K562 (cell line): ENCODE data around the gene CAMSAP2. TPM values are rescaled to one million over a fixed set of nuclear protein-coding genes. Genes with fewer than 3 reads are reported as not detected.

ENCODE experiments used
- ATAC-seq: fragments of 200-7000 bp; cut with Tn5 transposase; 3 replicates; pipeline ENCODE4 v1.9.1; 2020; ENCODE audit warnings: moderate library complexity
- BruUV-seq: library from RNA; stranded (reverse); fragments of 400-500 nt; replicated peaks from 2 replicates; lab custom pipeline; 2021; lab: Mats Ljungman, UMichigan
- CTCF ChIA-PET: fragments of 300-600 bp; formaldehyde crosslinking; extraction: SDS; loops from one replicate; lab custom pipeline; 2021; ENCODE audit warnings: low intra/inter-chr PET ratio; lab: Yijun Ruan, JAX
- POLR2A ChIA-PET: fragments of 300-600, 350-650 bp; sonication (Branson Sonifier 250); formaldehyde crosslinking; extraction: SDS; loops from one replicate; lab custom pipeline; 2021; ENCODE audit warnings: antibody characterized with exemption, inconsistent platforms; lab: Yijun Ruan, JAX
- DNase-seq, 4 experiments: peaks; one replicate each; pipeline versions ENCODE4 v3.0.0 to v3.0.0-alpha.2; 2011 to 2018; ENCODE audit warnings: low spot score in 3 of 4, mixed read lengths in 3 of 4; ENCODE audit errors: extremely low read depth in 1 of 4
- FAIRE-seq: peaks from 2 replicates; lab custom pipeline; 2011; peaks lifted over from hg19 to GRCh38; lab: Jason Lieb, UNC
- H2AFZ ChIP-seq: 2 replicates; pipeline ENCODE4 v1.6.0; 2011; ENCODE audit warnings: low read depth, low read length, control low read depth, inconsistent platforms
- H3K27ac ChIP-seq: fragments of 200-600 bp; 3 replicates; pipeline ENCODE4 v1.8.0; 2011; ENCODE audit warnings: low read depth, mild to moderate bottlenecking, control low read depth, inconsistent platforms, low read length, moderate library complexity, mixed read lengths; ENCODE audit errors: extremely low read depth
- H3K27me3 ChIP-seq, 2 experiments: fragments of 300-600 bp in 1 of 2; 2 replicates in 1 of 2; 3 replicates in 1 of 2; pipeline versions ENCODE4 v1.6.0 to v1.8.0; 2011; ENCODE audit warnings: inconsistent platforms in 2 of 2, low read length in 2 of 2, mild to moderate bottlenecking in 1 of 2, mixed read lengths in 1 of 2, moderate library complexity in 1 of 2; ENCODE audit not compliant: control insufficient read depth in 2 of 2, insufficient read depth in 2 of 2
- H3K36me3 ChIP-seq: fragments of 300-600 bp; 3 replicates; pipeline ENCODE4 v1.8.0; 2011; ENCODE audit warnings: mild to moderate bottlenecking, low read length, inconsistent platforms; ENCODE audit not compliant: control insufficient read depth, insufficient read depth
- H3K4me1 ChIP-seq, 2 experiments: fragments of 200-600 bp in 1 of 2; replicated peaks in 1 of 2; 2 replicates in 1 of 2; 3 replicates in 1 of 2; pipeline versions ENCODE4 v1.5.1 to v1.8.0; 2011; ENCODE audit warnings: inconsistent platforms in 2 of 2, low read length in 2 of 2, mild to moderate bottlenecking in 1 of 2, mixed read lengths in 1 of 2, moderate library complexity in 1 of 2; ENCODE audit not compliant: control insufficient read depth in 2 of 2, insufficient read depth in 2 of 2
- H3K4me2 ChIP-seq: 2 replicates; pipeline ENCODE4 v1.6.1; 2011; ENCODE audit warnings: low read length, control low read depth, inconsistent platforms, mixed read lengths; ENCODE audit not compliant: insufficient read depth
- H3K4me3 ChIP-seq: fragments of 200-600 bp; sonication (generic), shearing (Covaris generic); 2 replicates; pipeline ENCODE4 v1.5.1; 2016; ENCODE audit warnings: control low read depth, inconsistent platforms
- H3K79me2 ChIP-seq: fragments of 200-600 bp; 3 replicates; pipeline ENCODE4 v1.8.0; 2011; ENCODE audit warnings: low read length, inconsistent platforms; ENCODE audit not compliant: control insufficient read depth, insufficient read depth
- H3K9ac ChIP-seq, 2 experiments: 2 replicates each; pipeline versions ENCODE4 v1.6.0 to v1.6.1; 2011; ENCODE audit warnings: low read depth in 2 of 2, low read length in 2 of 2, control low read depth in 1 of 2, inconsistent platforms in 1 of 2, mild to moderate bottlenecking in 1 of 2, mixed read lengths in 1 of 2; ENCODE audit not compliant: insufficient read depth in 1 of 2
- H3K9me1 ChIP-seq: one replicate; pipeline ENCODE4 v1.6.0; 2011; ENCODE audit warnings: inconsistent platforms, mild to moderate bottlenecking, low read length, moderate library complexity; ENCODE audit not compliant: control insufficient read depth, insufficient read depth
- H3K9me3 ChIP-seq: replicated peaks from 2 replicates; pipeline ENCODE4 v1.5.1; 2011; ENCODE audit warnings: low read depth, low read length, inconsistent platforms; ENCODE audit not compliant: control insufficient read depth, insufficient read depth
- H4K20me1 ChIP-seq: replicated peaks from 2 replicates; pipeline ENCODE4 v1.6.1; 2011; ENCODE audit warnings: low read length, inconsistent platforms, mixed read lengths; ENCODE audit not compliant: control insufficient read depth, insufficient read depth
- FOXA1 ChIP-seq: fragments of 450-650 bp; IDR thresholded peaks from 2 replicates; pipeline ENCODE4 v1.6.1; 2016; ENCODE audit warnings: mild to moderate bottlenecking, borderline replicate concordance
- MCM2 ChIP-seq: fragments of 450-650 bp; IDR thresholded peaks from 2 replicates; pipeline ENCODE4 v1.6.1; 2017; ENCODE audit warnings: low read depth, mild to moderate bottlenecking
- YBX1 ChIP-seq: fragments of 450-650 bp; IDR thresholded peaks from 2 replicates; pipeline ENCODE4 v1.7.1; 2016; ENCODE audit warnings: mild to moderate bottlenecking
- ZNF263 ChIP-seq: sonication (generic); formaldehyde crosslinking; IDR thresholded peaks from 2 replicates; pipeline ENCODE4 v1.8.0; 2022; ENCODE audit warnings: mild to moderate bottlenecking, missing genetic modification reagents, borderline replicate concordance
- WGBS: fragments of 100-300 bp; shearing (Covaris generic); methylation state at CpG from one replicate; pipeline ENCODE4 v1.1.6; 2016; ENCODE audit warnings: low coverage, mixed read lengths; ENCODE audit not compliant: insufficient coverage; ENCODE audit errors: missing lambda C conversion rate; 5-methylcytosine and 5-hydroxymethylcytosine counted together
- in situ Hi-C: fragments of 300-500 bp; cut with MboI; formaldehyde crosslinking; loops from 4 replicates; pipeline ENCODE4 v1.15.0; 2018; ENCODE audit warnings: inconsistent platforms, mixed read lengths
- intact Hi-C: fragments of 100-400 bp; cut with micrococcal nuclease; formaldehyde crosslinking; loops from 2 replicates; pipeline ENCODE4 v1.14.2; 2022
- polyA plus RNA-seq, 8 experiments: library from polyadenylated mRNA; depleted of rRNA in 4 of 8; stranded (reverse) in 5 of 8; unstranded in 3 of 8; fragments of >200 nt; fragmentation: Nextera tagmentation in 2 of 8; fragmentation: Illumina TruSeq in 1 of 8; extraction: Ambion mirVana in 2 of 8; extraction: Trizol in 1 of 8; gene quantifications; 2 replicates each; pipeline versions ENCODE4 v1.2.1 to v1.2.3, GENCODE V29; 2011 to 2014; ENCODE audit warnings: inconsistent platforms in 1 of 8, missing spikeins in 1 of 8
- total RNA-seq, 7 experiments: library from RNA; depleted of rRNA in 6 of 7; stranded (reverse); fragments of >200 nt in 6 of 7; fragmentation: Illumina TruSeq in 2 of 7; extraction: Trizol in 2 of 7; gene quantifications; 2 replicates each; pipeline versions ENCODE4 v1.2.1 to v1.2.3, GENCODE V29; 2011 to 2021; ENCODE audit warnings: low replicate concordance in 1 of 7
- TF ChIP-seq, protein P1 (sequence below): fragments of 250-450 bp; sonication (Bioruptor Pico); IDR thresholded peaks from 2 replicates; pipeline ENCODE4 v1.8.0; 2022; ENCODE audit warnings: moderate library complexity, mild to moderate bottlenecking, inconsistent platforms

CAMSAP2 gene
- total and polyA plus RNA-seq, 9 of the 15 experiments (the other 6 are each of a cell fraction or from before 2014, with no cell fraction given), result 1.4 to 7.5 (median 2.7) TPM

DNA sequence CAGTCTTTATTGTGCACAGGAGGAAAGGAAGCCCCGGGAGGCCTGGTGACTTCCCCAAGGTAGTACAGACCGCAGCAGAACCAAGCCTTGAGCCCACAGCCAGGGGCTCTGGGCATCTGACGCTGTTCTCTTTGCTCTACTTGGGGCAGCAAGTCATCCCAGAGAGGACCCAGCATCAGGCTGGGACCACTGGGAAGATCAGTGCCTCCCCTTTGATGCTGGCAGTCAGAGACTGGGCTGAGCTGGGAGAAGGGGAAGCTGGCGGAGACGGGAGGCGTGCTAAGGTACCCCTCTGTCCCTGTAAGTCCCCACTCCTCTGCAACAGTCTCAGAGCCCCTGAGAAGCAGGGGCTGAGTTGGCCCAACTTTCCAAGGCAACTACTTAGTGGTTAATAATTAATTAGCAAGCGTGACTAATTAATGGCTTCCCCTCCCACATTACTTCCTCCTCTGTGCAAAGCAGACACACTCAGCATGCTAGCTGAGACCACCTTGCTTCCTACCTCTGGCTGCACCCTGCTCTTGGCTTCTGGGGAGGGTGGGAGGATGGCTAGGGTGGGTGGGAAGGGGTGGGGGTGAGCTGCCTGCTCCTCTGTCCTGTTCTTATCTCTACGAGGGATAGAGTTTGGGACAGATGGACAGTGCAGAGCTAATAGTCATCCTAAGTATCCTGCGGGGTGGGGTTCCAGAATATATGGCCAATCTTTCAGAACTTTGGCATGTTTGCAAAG lies 157.3 kb downstream of the CAMSAP2 start:
- H3K27me3 ChIP-seq, result peaks cover 58 to 88% of the 10 kb centered on the region in 2 experiments
- no peaks in the 10 kb centered on the region for H3K9me3 ChIP-seq
- H4K20me1 ChIP-seq, result peaks cover 24% of the 10 kb centered on the region; the same call in 1 of the 2 replicates
- TF ChIP-seq MCM2, result no peak
- no peak for TF ChIP-seq ZNF263
- TF ChIP-seq FOXA1, result no peak
- no peak for TF ChIP-seq YBX1
- TF ChIP-seq, protein P1, sequence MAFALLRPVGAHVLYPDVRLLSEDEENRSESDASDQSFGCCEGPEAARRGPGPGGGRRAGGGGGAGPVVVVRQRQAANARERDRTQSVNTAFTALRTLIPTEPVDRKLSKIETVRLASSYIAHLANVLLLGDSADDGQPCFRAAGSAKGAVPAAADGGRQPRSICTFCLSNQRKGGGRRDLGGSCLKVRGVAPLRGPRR, result no peak
- WGBS, result 4% methylated on average over 9 of the region's 9 CpGs
- no peak for DNase-seq
- no TSS peak for BruUV-seq
- H3K79me2 ChIP-seq, result no peaks in the 10 kb centered on the region
- H3K4me2 ChIP-seq, result no peak overlapping the region
- no peaks in the 10 kb centered on the region for H3K36me3 ChIP-seq
- H3K4me3 ChIP-seq, result no peak overlapping the region
- no peaks in the 10 kb centered on the region for H3K9me1 ChIP-seq
- intact Hi-C loops, result no loop called here
- peaks cover 0 to 22% of the 10 kb centered on the region in 2 experiments; a peak in 1 of 5 replicates for H3K4me1 ChIP-seq
- in situ Hi-C loops, result no loop called here
- H2AFZ ChIP-seq, result no peak overlapping the region
- H3K9ac ChIP-seq, result no peak overlapping the region
- no peak overlapping the region for H3K27ac ChIP-seq
- POLR2A ChIA-PET, result interaction anchor here (0.6 to 1.1 kb wide), 5 partner anchors 11 to 338 kb away, joined by 3 read pairs; no protein-coding TSS in a partner anchor
- CTCF ChIA-PET, result no interaction called here
- FAIRE-seq, result no peak
- ATAC-seq, result no peak
